Measurements from ENCODE around the gene FGD5.

The FGD5 gene

DNA sequence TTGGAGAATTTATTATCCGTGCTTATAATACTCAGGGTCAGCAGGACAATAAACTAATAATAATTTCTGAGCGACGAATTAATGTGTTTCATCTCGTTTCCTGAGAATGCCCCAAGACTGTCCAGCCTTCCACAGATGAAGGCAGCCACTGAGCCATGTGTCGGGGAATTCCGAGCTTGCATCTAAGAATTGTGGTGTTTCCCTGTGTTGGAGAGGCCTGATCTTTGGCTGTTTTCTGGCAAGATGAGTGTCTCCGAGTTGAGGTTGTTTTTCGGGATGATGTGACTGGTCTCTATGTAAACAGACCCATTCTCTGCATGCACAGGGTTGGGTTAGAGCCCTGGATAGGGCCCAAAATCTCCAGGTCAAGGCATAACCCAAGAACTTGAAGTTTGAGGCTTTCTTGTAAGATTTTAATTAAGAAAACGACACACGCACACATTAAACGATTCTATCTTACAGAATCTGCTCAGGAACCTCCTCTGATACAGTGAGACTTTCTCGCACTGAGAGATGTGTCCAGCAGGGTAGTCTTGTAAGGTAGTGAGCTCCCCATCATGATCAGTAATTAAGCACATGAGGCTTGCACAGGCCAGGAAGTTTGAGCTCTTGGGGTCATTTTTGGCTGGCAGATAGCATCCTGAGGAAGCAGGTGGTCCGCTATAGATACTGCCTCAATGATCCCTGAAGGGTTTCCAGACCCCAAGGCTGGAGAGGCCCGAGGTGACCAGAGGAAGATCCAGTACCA is 14.4 kb downstream of the FGD5 start:
- DNase-seq, result no peak

DNA sequence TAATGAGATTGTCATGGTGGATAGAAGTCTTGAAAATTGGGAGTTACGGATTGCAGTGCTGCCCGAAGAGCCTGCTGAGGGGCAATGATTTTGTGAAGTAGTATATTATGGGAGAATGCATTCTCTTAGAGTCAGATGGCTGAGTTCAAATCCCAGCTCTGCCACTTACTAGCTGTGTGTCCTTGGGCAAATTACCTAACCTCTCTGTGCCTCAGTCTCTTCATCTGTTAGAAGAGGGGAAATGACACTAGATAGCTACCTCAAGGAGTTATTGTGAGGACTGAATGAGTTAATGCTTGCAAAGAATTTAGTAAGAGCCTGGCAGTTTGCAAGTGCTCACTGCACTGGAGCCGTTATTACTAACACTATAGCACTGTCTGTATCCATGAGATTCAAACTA is 15.4 kb downstream of the FGD5 start:
- no peak for DNase-seq

DNA sequence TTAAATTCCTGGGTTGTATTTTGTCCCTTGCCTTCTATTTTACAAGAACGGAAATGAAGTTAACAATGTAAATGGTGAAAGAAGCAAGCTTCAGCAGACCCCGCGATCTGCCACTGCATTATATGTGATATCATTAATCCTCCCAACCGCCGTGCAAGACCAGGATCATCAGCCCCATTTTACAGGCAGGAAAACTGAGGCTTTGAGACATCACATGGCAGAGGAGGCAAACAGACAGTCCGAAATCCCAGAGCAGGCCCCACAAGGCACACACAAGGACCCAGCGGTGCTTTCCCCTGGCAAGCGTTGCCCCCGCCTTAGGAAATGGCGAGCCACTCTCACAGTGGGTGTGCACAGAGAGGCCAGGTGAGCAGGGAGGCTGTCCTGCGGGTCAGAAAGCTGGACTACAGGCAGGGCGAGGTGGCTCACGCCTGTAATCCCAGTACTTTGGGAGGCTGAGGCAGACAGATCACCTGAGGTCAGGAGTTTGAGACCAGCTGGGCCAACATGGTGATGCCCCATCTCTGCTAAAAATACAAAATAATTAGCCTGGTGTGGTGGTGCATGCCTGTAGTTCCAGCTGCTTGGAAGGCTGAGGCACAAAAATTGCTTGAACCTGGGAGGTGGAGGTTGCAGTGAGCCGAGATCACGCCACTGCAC is 16.2 kb downstream of the FGD5 start:
- DNase-seq, result no peak

DNA sequence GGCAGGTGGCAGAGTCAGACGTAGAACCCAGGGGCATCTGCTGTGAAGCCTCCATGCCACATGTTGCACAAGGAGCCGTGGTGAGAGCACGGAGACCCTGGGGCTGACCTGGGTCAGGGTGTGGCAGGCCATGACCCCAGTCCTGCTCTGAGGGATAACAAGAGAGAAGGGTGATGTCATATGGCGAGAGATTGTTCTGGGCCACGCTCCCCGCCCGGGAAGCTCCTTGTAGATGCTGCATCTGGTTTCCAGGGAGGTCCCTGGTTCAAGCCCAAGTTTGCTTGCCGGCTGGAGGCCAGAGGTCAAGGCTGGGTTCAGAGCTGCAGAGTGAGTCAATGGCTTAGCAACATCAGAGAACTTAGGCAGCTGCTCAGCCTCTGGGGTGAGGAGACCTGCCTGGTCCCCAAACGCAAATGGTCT is 17.3 kb downstream of the FGD5 start:
- DNase-seq, result no peak

DNA sequence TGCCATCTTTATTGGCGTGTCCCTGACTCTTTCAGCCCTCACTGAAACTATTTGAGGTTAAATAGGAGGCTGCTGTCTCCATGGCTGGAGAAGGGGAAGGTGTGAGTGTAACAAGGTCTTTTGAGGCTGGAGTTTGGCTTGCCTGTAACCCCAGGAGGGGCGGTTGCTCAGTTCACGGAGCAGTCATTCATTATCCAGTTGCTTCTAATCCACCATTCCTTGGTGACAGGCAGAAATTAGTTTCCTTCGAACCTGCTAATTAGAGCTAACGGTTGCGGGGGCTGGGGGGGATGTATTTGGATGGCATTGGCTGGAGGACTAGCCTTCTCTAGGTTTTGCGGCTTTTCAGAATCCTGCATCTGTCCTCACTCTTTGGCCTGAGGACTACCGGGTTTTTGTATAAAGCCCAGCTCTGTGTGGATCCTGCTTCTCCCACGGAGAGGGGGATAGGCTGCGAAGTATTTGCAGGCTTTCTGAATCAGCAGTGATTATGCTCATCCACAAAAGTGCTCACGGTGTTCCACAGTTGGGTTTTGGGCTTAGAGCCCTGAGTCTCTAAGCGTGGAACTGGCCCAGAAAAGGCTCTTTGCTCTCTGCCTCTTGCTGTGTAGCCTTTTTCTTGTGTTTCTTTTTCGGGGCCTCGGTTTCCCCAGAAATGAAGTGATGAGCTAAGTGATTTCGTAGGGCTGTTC is 18.6 kb downstream of the FGD5 start:
- no peak for DNase-seq

DNA sequence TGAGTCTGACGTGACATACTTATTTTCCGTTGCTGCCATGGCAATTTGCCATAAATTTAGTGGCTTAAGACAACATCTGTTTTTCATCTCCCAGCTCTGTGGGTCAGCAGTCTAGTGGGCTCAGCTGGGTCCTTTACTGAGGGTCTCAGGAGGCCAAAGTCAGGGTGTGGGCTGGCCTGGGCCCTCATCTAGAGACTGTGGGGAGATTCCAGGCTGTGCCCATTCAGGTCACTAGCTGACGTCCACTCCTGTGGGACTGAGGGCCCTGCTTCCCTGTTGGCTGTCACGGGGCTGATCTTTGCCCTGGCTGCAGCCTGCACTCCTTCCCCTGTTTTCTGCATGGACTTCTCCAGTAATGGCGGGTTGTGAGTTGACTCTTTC is 19.1 kb downstream of the FGD5 start:
- no peak for DNase-seq

DNA sequence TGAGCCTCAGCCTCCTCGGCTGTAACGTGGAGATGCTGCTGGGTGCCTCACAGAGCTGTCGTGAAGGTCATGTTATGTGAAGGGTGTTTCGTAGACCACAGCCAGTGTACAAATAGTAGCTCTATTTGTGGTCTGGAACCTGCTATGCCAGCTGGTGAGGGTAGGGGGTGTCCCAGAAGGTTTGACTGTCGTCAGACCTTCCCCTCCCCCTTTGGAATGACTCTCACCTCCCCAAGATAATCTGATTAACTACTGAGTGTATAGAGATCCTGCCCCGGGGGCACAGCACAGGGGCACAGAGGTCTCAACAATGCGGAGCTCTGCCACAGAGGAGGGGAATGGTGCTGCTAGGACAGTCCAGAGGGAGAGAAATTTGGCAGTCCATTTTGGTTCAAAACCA is 20.5 kb downstream of the FGD5 start:
- DNase-seq, result no peak

DNA sequence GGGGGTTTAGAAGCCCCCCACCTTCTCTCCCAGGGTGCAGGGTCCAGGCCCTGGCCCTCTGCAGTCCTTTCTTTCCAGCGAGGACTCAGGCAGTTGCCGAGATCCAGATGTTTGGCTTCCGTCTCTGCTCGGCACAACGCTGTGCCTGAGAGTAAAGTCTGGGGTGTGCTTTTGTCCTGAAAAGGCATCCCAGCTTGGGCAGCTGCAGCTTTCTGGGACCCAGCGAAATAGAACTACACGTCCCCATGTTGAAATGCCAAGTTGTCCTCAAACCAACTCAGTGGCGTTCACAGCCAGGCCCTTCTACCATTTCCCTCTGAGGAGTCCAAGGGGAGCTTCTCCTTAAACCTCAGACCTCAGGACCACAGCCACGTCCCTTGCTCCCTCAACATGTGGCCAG is 23.1 kb downstream of the FGD5 start:
- no peak for DNase-seq

DNA sequence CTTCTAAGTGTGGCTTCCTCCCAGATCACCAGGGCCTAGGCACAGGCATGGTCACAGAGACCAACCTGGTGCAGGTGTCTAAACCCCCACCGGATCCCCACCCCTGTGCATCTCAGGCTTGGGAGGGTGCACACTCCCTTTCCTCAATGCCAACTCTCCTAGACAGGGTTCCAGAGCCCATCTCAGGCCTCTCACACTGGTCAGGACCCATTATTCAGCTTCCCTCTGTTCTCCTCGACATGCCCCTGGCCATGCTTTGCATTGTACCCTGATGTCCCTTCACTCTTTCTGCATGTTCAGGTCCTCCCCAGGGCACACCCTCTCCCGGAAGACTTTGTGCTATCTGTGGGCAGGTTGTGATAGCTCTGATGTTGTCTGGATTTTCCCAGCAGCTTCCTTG is 23.5 kb downstream of the FGD5 start:
- no peak for DNase-seq

DNA sequence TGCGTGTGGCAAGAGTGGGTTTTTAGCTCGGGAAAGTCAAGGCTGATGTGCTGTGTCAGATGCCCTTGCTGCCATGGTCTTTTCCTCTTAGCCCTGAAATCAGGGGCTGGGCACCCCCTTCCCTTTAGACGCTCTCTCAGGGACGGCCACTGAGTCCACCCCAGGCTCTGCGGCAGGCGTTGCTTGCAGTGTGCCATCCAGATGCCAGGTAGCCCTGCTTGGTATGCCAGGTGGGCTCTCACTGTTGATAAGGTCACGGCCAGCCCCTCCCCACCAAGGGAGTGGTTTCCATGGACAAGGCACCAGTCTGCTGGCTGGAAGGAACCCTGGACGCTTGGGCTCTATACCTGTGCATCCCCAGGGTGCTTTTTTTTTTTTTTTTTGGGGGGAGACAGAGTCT is 24.6 kb downstream of the FGD5 start:
- no peak for DNase-seq

DNA sequence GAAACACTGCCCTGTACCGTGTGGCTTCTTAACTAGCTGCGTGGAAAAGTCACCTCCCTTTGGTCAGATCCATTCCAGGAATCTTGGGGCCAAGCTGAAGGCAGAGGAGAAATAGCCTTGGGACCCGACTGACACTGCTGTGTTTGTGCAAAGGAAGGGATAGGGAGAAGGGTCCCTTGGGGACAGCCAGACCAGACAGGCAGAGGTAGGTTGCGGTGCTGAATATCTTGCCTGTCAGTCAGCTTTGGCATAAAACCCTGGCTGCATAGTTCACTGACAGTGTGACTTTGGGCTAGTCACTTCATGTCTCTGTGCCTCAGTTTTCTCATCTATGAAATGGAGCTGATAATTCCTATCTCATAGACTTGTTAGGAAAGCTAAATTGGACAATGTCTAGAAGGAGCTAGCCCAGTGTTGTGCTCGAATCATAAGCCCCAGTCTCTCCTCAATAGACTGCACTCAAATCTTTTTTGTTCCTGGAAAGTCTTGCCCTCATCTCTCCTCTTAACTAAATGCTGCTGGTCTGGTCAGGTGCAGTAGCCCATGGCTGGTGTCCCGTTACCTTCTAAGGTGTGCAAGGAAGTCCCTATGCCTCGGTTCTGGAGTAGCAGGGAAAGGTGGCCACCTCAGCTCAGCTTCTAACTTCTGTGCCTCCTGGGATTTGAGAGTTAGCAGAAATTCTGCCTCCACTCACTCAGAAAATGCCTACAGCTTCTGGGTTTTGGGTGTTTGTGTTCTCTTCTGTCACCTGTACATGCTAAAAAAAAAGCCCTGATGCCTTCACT is 25.8 kb downstream of the FGD5 start:
- DNase-seq, result no peak

DNA sequence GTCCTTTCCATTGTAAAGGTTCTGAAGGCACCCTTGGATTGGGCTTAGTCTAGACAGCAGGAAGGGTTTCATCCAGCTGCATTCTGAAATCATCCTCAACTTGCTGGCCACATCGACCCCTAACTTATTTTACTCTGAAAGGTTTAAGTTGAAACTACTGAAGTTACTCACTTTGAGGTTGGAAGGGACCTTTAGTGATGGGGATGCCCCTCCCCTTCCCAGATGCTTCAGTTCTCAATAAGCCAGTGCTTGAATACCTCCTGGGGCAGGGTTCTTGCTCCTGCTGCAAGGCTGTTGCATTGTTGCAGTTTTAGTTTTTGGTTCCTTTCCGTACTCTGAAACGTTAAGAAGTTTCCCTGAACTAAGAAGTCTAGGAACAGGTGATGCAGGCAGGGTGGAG is 26.4 kb downstream of the FGD5 start:
- DNase-seq, result no peak

DNA sequence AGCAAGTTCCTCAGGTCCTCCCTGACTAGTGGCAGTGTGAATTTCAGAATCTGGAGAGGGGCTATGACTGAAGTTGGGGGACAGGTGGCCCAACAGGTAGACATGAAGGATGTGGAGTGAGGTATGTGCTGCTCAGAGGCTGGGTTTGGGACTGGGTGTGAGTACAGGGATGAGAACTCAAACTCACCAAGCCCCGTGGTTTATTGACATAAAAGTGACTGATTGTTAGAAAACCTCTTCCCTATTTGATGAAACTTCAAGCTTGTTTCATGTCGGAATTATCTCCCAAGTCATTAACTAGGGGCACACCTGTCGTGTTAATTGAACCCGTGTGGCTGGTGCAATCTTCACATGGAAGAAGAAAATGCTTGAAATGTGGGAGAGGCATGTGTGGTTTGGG is 27.1 kb downstream of the FGD5 start:
- DNase-seq, result no peak

DNA sequence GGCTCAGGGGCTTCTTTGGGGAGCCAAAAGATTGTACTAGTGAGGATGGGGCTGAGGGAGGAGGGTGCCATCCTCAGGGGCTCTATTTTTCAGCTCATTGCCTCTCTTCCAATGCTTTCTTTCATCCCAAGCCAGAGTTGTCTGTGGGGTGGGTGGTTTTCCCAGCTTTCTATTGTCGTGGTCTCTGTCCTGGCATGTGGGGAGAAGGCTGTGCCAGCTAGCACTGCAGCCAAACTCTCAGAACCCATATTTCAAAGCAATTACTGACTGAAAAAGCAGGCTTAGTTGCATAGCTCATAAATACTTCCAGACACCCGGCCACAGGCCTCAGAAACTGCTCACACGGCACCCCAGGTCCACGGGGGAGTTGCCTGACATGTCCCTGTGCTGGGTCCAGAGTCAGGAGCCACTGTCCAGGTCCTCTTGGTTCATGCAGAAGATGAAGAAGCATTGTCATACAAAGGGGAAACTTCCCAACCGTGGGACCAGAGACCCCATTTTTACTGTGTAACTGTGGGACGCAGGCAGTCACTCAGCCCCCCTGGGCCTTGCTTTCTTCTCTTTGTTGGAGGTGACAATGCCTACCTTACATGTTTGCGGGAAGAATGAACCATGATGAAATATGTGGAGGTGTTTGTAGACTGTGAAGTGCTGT is 27.6 kb downstream of the FGD5 start:
- DNase-seq, result no peak

DNA sequence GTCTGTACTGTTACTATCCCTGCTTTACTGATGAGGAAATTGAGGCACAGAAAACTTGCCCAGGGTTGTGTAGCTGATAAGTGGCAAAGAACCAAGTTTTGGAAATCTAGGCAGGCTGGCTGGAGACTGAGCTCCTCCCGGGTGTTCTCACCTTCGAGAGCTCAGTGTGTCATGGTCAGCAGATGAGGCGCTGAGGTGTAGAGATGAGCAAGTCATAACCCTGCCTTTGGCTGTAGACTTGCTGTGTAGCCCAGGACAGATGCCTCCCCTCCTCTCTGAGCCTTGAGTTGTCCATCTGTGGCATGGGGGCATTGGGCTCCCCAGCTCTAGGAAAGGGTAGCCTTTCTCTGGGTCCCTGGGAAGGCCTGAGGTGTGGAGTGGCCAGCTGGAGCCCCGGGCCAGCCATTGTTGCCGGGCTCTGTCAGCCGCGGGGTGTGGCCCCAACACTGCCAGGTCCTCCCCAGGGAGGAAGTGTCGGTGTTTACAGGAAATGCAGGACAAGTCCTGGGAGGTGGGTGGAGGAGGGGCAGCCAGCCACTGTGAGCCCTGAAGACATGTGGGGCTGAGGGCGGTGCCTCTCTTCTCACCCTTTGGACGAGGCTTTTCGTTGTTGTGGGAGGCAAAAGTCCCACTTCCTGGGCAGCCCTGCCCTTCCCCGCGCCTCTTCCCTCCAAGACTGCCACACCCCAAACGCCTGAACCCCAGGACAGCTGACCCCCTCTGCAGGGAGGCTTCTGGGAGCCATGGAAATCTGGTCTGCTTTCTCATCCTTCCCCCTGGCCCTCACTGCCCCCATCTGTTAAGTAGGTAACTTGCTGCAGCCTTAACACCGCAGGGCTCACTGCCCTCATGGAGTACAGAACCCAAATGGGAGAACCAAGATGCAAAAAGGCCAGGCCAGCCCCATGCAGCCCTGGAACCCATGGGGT is 29.1 kb downstream of the FGD5 start:
- no peak for DNase-seq

DNA sequence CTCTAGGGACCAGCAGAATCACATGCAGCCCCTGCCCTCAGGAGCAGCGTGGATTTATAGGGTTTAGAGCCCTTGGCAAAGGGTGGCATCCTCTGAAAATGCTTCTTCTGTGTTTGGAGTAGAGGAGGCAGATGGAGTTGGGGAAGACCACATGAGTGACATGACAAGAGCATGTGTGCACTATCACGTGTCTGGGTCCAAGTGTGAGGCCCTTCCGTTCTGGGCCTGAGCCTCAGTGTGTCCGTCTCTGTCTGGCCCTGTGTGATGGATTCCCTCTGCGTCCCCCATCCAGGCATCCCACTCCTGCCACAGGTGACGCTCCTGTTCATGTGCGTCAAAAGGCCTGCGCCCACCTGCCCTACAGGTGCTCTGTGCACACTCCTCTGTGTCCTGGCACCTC is 30.1 kb downstream of the FGD5 start:
- DNase-seq, result no peak

DNA sequence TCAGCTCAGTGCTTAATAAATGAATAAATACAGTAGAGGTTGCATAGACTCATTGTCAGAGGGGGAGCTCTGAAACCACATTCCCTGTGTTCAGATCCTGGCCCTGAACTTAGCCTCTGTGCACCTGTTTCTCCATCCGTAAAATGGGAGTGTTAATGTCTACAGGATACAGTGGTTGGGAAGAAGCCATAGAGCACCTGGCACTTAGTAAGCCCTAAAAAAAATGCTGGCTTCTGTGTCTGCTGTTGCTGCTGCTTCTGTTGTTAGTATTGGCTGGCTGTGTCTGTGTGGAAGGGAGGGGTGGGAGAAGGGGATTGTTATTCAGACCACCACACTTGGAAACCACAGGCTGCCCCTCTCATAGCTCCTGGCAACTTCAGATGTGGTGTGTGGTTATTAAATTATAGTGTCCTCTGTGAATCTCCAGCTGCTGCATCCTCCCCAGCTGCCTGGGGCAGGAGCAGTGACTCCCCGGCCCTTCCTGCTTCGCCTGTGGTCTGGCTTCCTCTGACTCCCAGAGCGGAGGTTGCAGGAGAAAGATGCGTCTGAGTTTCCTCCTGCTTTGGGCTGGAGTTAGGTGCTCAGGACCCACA is 31.0 kb downstream of the FGD5 start:
- DNase-seq, result no peak

DNA sequence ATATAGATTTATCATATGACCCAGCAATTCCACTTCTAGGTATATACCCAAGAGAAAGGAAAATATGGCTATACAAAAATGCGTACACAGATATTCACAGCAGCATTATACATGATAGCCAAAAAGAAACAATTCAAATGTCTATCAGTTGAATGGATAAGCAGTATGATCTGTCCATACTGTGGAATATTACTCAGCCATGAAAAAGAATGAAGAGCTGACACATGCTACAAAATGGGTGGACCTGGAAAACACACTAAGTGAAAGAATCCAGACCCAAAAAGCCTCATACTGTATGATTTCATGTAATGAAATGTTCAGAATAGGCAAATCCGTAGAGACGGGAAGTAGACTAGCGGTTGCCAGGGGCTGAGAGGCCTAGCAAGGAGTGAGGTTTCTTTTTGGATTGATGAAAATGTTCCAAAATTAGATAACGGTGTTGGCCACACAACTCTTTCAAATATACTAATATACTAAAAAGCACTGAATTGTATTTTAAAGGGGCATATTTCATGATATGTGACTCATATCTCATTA is 33.4 kb downstream of the FGD5 start:
- DNase-seq, result no peak

DNA sequence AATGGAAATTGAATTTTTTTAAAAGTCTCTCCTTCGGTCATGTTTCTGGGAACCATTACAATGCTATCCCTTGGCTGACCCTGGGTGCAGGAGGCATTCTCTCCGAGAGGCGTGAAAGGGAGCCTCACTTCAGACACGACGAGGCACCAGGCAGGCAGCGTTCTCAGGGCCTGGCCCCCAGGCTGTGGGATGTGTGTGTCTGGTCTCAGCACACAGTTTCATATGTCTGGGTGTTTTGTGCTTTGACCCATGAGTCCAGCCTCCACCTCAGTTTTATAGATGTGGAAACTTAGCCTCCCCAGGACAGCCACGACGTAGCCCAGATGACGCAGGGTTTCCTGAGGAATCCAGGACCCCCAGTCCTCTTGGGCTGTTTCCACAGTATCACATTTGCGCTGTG is 34.0 kb downstream of the FGD5 start:
- peak; percentile 75 for DNase-seq

DNA sequence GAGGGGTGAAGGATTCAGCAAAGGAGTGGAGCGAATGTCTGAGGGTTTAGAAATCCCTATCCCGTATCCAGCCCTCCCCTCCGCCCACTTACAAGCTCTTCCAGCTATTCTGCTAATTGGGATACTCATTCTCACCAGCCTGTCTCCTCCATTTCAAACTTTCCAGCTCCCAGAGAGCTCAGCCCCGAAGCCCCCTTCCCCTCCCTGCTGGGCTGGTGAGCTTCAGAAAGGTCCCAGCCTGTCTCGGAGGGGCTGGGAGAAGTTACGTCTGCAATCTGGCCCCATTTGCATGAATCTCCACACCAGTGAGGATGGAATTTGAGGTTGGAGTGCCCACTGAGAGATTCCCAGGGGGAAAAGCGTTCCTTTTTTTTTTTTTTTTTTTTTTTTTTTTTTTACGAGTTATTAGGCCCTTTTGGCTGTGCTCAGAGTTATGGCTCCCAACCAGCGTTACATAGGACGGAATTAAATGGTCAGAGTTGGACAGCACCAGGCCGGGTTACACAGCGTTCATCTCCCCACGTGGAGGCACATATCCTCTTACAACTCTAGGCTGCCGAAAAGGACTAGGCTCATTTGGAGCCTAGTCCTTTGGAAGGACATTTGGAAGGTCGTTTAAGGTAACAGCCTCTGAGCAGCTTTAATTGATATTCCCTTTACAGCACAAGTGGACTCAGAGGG is 34.6 kb downstream of the FGD5 start:
- DNase-seq, result no peak
